Peyer's patch (tissue), 4 donors: ENCODE measurements around the gene TRERF1. TPM values are rescaled to one million over a fixed set of nuclear protein-coding genes. Genes with fewer than 3 reads are reported as not detected.

Experiments used
- DNase-seq, 3 donors: peaks; one replicate each; pipeline ENCODE4 v3.0.0-alpha.2; 2017 to 2019
- H3K27ac ChIP-seq, 4 donors: fragments of 200-600 bp; sonication (generic); one replicate each; pipeline ENCODE4 v1.5.1; 2016 to 2019
- H3K27me3 ChIP-seq, 2 donors: fragments of 200-600 bp; sonication (generic); one replicate each; pipeline ENCODE4 v1.5.1; 2019
- H3K36me3 ChIP-seq, 3 donors: fragments of 200-600 bp; sonication (generic); one replicate each; pipeline ENCODE4 v1.5.1; 2016 to 2019
- H3K4me1 ChIP-seq, 4 donors: fragments of 200-600 bp; sonication (generic); one replicate each; pipeline ENCODE4 v1.5.1; 2016 to 2019
- H3K4me3 ChIP-seq, 4 donors: fragments of 200-600 bp; sonication (generic); 1 replicate in 3 of 4; 2 replicates in 1 of 4; pipeline ENCODE4 v1.5.1; 2016 to 2019; ENCODE audit warnings: mild to moderate bottlenecking in 1 of 4
- H3K9me3 ChIP-seq, 4 donors: fragments of 200-600 bp; sonication (generic); one replicate each; pipeline ENCODE4 v1.5.1; 2016 to 2019; ENCODE audit warnings: mild to moderate bottlenecking in 1 of 4
- POLR2A ChIP-seq, 2 donors: fragments of 450-650 bp; IDR thresholded peaks; one replicate each; pipeline ENCODE4 v1.5.1; 2017; ENCODE audit warnings: antibody characterized with exemption in 2 of 2, mild to moderate bottlenecking in 2 of 2, moderate library complexity in 2 of 2
- total RNA-seq, 4 donors: library from RNA; depleted of rRNA; stranded (reverse); fragments of >200 nt; gene quantifications; one replicate each; pipeline ENCODE4 v1.1.0, GENCODE V29; 2016
- TF ChIP-seq, protein P1 (sequence below), 6 experiments: fragments of 450-650 bp in 4 of 6; fragments of 200-600 bp in 2 of 6; sonication (generic) in 1 of 6; IDR thresholded peaks; one replicate each; pipeline ENCODE4 v1.5.1; 2017 to 2019; ENCODE audit warnings: antibody characterized with exemption in 6 of 6, mild to moderate bottlenecking in 3 of 6, moderate library complexity in 1 of 6

TRERF1 gene
- total RNA-seq, 4 donors from 2014 or later = 4.6 to 28.1 (median 8.5) TPM

DNA sequence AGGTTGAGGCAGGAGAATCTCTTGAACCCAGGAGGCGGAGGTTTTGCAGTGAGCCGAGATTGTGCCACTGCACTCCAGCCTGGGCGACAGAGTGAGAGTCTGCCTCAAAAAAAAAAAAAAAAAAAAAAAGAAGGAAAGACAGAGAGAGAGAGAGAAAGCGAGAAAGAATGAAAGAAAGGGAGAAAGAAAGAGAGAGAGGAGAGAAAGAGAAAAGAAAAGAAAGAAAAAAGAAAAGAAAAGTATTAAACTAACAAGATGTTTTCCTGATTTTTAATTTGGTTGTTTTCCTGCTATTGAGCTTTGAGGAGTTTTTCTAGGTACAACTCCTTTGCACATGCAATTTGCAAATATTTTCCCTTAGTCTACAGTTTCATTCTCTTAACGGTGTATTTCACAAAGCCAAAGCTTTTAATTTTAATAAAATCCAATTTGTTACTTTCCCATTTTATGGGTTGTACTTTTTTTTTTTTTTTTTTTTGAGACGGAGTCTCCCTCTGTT is 10.8 kb upstream of the TRERF1 start:
- Histone ChIP-seq H3K36me3 (no peaks in the 10 kb centered on the region), H3K27ac (no peak overlapping the region), H3K4me3 (no peak overlapping the region), H3K27me3 (no peaks in the 10 kb centered on the region), H3K9me3 (no peaks in the 10 kb centered on the region), H3K4me1 (no peaks in the 10 kb centered on the region)
- TF ChIP-seq, protein P1, sequence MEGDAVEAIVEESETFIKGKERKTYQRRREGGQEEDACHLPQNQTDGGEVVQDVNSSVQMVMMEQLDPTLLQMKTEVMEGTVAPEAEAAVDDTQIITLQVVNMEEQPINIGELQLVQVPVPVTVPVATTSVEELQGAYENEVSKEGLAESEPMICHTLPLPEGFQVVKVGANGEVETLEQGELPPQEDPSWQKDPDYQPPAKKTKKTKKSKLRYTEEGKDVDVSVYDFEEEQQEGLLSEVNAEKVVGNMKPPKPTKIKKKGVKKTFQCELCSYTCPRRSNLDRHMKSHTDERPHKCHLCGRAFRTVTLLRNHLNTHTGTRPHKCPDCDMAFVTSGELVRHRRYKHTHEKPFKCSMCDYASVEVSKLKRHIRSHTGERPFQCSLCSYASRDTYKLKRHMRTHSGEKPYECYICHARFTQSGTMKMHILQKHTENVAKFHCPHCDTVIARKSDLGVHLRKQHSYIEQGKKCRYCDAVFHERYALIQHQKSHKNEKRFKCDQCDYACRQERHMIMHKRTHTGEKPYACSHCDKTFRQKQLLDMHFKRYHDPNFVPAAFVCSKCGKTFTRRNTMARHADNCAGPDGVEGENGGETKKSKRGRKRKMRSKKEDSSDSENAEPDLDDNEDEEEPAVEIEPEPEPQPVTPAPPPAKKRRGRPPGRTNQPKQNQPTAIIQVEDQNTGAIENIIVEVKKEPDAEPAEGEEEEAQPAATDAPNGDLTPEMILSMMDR (IDR thresholded peaks at IDR 0.05) = no peak
- TF ChIP-seq POLR2A (IDR thresholded peaks at IDR 0.05) = no peak
- no peak for DNase-seq

DNA sequence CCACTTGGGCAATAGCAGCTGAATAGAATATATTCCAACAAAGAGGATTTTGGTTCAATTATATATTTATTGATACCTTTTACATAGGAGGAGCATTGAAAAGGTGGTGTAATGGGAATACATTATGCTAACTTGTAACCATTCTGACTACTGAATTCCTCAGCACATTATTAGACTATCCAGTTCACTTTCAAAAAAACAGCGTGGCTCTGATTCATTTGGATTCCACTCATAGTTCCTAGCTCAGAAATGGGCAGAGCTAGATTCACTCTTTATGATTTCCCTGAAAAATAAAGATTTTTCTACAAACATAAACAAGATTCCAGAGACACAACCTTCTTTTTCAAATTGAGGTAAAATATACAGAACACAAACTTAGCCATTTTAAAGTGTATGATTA is 9.2 kb upstream of the TRERF1 start:
- TF ChIP-seq POLR2A (IDR thresholded peaks at IDR 0.05) = no peak
- TF ChIP-seq, protein P1 (IDR thresholded peaks at IDR 0.05) = no peak
- no peaks in the 10 kb centered on the region for H3K27me3 ChIP-seq
- no peaks in the 10 kb centered on the region for H3K9me3 ChIP-seq
- H3K4me3 ChIP-seq = no peak overlapping the region
- H3K4me1 ChIP-seq = no peaks in the 10 kb centered on the region
- no peaks in the 10 kb centered on the region for H3K36me3 ChIP-seq
- no peak for DNase-seq
- no peak overlapping the region for H3K27ac ChIP-seq

- Histone ChIP-seq H3K9me3 (no peaks in the 10 kb centered on the region), H3K27ac (no peak overlapping the region), H3K36me3 (no peaks in the 10 kb centered on the region), H3K4me1 (no peaks in the 10 kb centered on the region), H3K4me3 (no peak overlapping the region), H3K27me3 (no peaks in the 10 kb centered on the region)
- TF ChIP-seq, protein P1 (IDR thresholded peaks at IDR 0.05) = no peak
- TF ChIP-seq POLR2A (IDR thresholded peaks at IDR 0.05) = no peak
- no peak for DNase-seq
Observed at GRCh38 chr6:42459888-42460287, 8.2 kb upstream of the TRERF1 start.

DNA sequence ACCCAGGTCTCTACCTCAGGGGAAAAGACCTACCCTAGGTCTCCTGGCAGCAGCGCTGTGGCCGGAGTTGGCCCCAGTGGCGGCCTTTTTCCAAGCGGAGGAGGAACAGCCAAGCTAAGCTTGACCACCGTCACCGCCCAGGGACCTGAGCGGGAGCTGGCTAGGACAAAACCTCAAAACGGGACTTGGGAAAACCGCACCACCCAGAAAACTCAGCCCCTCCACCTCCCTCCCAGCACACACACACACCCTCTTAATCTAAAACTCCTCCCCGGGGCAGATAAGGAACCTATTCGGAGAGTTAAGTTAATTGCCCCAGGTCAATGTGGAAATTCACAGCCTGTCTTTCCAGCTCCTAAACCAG is 2.7 kb upstream of the TRERF1 start:
- Histone ChIP-seq H3K27me3 (no peaks in the 10 kb centered on the region), H3K4me3 (peak overlapping the region in 3 of 4 donors; percentile 74 to 97 (median 89)), H3K4me1 (peaks cover 0 to 39% (median 4%) of the 10 kb centered on the region in 4 donors), H3K36me3 (no peaks in the 10 kb centered on the region), H3K9me3 (no peaks in the 10 kb centered on the region), H3K27ac (peak overlapping the region; percentile 89 to 96 (median 94))
- TF ChIP-seq, protein P1 (IDR thresholded peaks at IDR 0.05) = no peak
- peak in 1 of 2 donors; percentile 7 for TF ChIP-seq POLR2A (IDR thresholded peaks at IDR 0.05)
- DNase-seq = peak in 2 of 3 donors; percentile 47 to 66

- DNase-seq = peak; percentile 20 to 77 (median 74)
- H3K4me3 ChIP-seq = peak overlapping the region; percentile 74 to 97 (median 86)
- TF ChIP-seq, protein P1 (IDR thresholded peaks at IDR 0.05) = no peak
- peak; percentile 18 for TF ChIP-seq POLR2A (IDR thresholded peaks at IDR 0.05)
Observed at GRCh38 chr6:42453654-42454427, 2.1 kb upstream of the TRERF1 start.

More at GRCh38 chr6:42453654-42454427, 2.1 kb upstream of the TRERF1 start:
- Histone ChIP-seq H3K36me3 (no peaks in the 10 kb centered on the region), H3K27me3 (no peaks in the 10 kb centered on the region), H3K4me1 (peaks cover 0 to 40% (median 4%) of the 10 kb centered on the region in 4 donors), H3K9me3 (no peaks in the 10 kb centered on the region), H3K27ac (peak overlapping the region; percentile 89 to 96 (median 94))
